Skin of body (tissue), 2 donors: ENCODE data around the gene KLHL17. TPM values are rescaled to one million over a fixed set of nuclear protein-coding genes. Genes with fewer than 3 reads are reported as not detected.
"Not testable (repeated sequence)": the region's sequence is repeated elsewhere in the genome, so short reads cannot be mapped to it uniquely, and the experiment has no call there.

Experiments used
- DNase-seq: peaks from one replicate; lab custom pipeline; 2025; lab: John Stamatoyannopoulos, UW
- total RNA-seq: library from RNA; depleted of rRNA; stranded (reverse); fragments of >200 nt; gene quantifications from one replicate; pipeline ENCODE4 v1.2.3, GENCODE V29; 2014

KLHL17 gene
- total RNA-seq, 1 donor from 2014 or later: 3.9 TPM

DNA sequence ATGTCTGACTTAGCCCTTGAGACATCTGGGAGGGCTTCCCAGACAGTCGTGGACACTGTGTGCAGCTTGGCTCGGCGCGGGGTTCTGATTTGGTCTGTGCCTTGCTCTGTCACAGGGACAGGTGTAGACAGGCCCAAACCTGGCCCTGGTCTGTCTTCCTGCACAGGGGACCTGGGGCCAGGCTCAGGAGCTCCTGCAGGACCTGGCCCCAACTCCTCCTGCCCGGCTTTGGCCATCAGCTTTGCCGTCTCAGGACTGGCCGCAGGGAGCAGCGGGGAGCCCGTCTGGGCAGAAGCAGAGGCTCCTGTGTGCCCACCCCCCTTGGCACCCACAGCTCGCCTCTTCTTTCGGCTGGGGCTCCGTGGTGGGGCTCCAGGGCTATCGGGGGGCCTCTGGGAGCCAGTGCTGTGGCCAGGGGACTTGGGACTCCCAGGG is 19.8 kb downstream of the KLHL17 start:
- DNase-seq: no peak

DNA sequence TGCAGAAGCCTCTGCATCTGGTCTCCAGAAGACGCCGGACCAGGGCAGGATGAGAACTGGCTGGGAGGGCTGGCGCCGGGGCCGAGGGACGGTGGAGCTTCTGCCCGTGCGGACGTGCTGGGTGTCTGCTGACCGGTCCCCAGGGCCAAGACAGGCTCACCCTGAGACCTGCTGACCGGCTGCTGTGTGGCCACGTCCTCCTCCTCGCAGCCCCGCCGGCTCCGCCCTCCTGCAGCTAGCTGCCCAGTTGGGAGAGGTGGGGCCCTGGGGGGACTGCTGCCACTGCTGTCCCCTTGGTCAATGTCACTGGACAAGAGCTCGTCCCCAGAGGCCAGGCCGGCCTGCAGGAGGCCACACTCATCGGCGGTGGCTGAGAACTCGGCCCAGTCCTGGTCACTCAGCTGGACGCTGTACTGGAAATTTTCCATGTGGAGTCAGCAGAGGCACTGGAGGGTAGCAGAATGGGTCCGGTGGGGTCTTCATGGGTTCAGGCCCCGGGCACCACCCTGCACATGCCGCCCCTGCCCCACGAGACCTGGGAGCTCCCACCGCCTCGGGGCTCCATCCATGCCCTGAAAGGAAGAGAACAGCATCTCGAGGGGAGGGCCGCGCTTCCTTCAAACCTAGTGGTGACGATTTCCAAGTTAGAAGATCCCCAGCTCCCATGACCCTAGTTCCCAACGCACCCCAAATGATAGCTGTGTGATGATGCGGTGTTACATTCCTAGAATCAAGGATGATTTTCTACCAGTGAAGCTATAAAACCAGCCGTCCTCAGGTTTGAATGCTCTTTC is 20.4 kb downstream of the KLHL17 start:
- DNase-seq: no peak

DNA sequence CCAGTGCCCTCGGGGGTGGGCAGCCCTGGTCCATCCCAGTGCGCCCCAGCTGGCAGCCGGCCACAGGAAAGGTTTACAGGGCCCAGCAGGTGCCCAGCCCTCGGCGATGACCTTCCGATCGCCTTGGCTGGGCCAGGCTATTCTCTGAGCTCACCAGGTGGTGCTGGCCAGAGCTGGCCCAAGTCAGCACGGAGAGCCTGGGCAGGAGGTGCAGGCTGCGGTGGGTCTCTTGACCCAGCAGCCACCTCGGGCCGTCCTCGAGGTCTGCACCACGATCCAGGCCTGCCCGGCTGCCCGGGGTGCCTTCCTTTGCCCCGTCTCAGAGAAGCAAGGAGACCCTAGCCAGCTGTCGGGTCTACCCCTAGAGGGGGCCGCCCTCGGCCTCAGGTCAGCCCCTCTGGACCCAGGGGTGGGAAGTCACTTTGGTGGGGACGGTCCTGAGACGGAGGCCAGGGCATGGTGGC is 21.1 kb downstream of the KLHL17 start:
- DNase-seq: no peak

DNA sequence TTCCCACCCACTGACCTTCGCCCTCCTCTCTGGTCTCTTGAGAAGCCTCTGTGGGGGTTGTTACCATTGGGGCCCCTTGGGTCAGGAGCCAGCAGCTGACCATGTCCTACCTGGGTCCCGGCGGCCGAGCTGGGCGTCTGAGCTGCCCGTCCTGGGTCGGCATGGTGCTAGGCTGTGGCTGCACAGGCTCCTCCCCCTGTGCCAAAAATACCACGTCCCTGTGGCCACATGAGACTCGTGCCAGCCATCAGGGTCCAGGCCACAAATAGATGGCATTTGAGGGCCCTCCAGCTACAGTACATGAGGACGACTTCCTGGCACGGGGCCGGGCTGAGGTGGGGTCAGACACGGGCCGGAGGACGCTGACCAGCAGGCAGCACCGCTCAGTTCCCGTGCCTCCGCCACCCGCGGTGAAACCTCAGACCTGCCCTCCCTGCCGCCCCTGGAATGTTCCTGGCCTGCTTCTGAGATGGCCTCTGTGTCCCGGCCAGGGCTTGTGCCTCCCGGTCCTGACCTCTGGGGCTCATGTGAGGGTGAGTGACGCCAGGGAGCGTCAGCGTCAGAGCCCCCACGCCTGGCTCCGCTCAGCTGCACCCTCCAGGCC is 21.7 kb downstream of the KLHL17 start, which contains the start of gene PERM1:
Gene PERM1 (minus strand): TSS at position 139 of the 604 bp plus-strand sequence. CDS start 1,064 bp downstream, outside the sequence.
- no peak for DNase-seq

DNA sequence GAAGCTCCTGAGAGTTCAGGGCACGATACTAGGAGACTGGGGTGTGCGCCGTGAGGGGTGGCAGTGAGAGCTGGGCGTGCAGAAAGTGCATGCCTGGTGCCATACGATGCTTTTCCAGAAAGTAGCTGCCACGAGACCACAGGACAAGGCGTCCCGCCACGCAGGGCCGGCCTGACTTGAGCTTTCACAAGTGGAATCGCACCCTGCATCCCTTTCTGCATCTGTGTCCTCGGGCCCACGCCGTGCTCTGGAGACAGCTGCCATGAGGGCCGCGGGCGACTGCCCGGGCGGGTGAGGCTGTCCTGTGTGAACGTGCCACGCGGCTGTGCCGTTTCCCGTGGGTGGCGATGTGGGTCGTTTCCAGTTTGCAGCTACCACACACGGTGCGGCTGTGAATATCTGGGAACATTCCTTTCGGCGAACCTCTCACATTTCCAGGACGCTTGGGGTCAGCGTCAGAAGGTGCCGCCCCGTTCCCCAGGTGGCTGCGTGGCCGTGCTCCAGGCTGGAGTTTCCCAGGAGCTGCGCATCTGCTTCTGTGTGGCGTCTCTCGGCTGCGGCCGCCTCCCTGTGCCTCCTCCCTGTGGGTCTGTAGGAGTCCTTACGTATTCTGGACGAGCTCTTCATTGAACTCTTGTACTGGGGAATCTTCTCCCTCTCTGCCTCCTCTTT is 22.5 kb downstream of the KLHL17 start:
- no peak for DNase-seq

DNA sequence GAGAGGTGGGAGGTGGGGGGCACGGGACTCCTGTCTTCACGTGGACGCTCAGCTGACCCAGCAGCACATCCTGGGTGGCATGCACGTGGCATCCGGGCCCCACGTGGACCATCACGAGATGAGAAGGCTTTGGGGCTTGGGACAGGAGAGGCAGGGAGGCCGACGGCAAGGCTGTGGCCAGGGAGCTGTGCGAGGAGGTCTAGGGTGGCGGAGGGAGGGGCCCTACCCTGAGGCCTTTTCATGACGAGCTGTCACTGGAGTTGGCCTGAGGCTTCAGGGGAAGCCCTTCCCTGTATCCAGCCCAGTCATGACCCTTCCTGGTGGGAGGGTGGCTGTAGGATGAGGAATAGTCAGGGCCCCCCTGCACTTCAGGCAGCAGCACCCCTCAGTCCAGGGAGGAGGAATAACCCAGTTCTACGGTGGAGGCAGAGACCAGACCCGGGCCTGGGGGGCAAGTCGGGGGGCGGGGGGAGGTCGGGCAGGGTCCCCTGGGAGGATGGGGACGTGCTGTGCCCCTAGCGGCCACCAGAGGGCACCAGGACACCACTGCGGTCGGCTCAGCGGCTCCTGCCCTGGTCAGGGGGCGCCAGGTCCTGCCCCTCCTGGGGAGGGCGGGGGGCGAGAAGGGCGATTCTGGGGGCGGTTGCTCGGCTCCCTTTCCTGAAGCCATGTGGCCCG is 23.6 kb downstream of the KLHL17 start:
- no peak for DNase-seq

DNA sequence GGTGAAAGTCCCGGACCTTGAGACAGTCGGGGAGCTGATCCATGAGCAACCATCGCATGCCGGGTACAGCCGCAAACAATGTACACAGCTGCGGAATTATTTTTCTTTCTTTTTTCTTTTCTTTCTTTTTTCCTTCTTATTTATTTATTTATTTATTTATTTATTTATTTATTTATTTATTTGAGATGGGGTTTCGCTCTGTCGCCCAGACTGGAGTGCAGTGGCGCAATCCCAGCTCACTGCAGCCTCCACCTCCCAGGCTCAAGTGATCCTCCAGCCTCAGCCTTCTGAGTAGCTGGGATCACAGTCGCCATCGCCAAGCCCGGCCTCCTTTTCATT is 24.1 kb downstream of the KLHL17 start:
- no peak for DNase-seq

DNA sequence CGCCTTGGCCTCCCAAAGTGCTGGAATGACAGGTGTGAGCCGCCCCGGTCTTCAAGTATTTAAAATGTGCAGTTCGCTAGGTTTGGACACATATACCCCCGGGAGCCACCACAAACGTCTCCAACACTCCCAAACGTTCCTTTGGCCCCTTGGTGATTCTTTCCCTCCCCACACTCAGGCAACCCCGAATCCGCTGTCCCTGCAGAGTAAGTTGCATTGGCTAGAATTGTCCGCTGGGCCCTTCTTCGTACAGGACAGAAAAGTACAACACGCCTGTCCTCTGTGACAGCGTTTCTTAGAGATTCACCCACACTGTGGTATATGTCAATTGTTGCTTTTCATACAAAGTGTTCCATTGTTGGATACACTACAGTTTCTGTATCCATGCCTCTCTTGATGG is 24.7 kb downstream of the KLHL17 start:
- no peak for DNase-seq

DNA sequence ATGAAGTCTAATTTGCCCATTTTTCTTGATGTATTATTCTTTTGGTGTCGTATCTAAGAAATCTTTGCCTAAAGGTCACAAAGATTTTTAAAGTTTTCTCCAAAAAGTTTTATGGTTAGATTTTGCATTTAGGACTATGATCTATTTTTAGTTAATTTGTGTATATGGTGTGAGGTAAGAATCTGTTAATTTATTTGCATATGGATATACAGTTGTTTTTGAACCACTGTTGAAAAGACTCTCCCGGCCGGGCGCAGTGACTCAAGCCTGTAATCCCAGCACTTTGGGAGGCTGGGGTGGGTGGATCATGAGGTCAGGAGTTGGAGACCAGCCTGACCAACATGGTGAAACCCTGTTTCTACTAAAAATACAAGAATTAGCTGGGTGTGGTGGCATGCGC is 27.7 kb downstream of the KLHL17 start:
- DNase-seq: not testable (repeated sequence)

DNA sequence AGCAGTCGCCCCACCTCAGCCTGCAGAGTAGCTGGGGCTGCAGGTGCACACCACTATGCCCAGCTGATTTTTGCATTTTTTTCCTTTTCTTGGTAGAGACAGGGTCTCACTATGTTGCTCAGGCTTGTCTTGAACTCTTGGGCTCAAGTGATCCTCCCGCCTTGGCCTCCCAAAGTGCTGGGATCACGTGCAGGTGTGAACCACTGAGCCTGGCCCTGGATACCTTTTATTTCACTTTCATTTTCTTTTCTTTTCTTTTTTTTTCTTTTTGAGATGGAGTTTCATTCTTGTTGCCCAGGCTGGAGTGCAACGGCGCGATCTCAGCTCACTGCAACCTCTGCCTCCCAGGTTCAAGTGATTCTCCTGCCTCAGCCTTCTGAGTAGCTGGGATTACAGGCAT is 30.9 kb downstream of the KLHL17 start:
- not testable (repeated sequence) for DNase-seq

DNA sequence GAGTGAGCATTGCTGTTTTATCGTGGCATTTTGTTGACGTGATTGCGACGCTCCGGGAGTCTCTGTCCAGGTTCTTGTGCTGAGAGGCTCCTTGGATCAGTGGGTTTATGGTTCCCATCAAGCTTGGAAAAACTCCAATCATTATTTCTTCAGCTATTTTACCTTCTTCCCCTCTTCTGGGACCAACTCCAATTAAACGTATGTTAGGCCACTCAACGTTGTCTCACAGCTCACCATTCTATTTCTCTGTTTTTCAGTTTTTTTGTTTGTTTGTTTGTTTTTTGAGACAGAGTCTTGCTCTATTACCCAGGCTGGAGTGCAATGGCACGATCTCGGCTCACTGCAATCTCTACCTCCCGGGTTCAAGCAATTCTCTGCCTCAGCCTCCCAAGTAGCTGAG is 31.5 kb downstream of the KLHL17 start:
- DNase-seq: no peak

DNA sequence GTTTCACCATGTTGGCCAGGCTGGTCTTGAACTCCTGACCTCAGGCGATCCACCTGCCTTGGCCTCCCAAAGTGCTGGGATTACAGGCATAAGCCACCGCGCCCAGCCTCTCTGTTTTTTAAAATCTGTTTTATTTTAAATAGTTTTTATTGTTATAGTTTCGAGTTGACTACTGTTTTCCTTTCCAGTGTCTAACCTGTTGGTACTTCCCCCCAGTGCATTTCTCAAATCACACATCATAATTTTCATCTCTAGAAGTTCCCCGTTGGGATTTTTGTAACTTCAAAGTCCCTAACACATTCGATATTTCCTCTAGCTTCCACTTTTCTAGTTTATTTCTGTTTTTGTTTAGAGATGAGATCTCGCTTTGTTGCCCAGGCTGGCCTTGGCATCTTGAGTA is 32.0 kb downstream of the KLHL17 start:
- DNase-seq: no peak

DNA sequence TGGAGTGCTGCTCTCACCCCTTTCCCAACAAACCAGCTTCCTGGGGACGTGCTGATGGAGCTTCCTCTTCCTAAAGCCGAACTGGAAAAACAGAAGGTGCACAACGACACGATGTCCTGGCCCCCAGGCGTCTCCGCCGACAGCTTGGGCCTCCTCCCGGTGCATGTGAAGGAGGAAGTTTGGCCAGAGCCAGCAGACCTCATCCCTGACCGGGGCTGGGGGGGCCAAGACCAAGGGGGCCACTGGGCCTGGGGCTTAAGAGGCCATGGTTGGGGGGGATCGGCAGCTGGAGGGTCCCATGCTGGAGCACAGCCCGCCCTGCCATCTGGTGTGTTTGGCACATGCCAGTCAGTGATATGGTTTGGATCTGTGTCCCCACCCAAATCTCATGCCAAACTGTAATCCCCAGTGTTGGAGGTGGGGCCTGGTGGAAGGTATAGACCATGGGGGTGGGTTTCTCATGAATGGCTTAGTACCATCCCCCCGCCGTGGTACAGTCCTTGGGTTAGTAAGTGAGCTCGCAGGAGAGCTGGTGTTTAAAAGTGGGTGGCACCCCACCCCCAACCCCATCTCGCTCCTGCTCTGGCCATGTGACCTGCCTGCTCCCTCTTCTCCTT is 33.1 kb downstream of the KLHL17 start:
- no peak for DNase-seq

DNA sequence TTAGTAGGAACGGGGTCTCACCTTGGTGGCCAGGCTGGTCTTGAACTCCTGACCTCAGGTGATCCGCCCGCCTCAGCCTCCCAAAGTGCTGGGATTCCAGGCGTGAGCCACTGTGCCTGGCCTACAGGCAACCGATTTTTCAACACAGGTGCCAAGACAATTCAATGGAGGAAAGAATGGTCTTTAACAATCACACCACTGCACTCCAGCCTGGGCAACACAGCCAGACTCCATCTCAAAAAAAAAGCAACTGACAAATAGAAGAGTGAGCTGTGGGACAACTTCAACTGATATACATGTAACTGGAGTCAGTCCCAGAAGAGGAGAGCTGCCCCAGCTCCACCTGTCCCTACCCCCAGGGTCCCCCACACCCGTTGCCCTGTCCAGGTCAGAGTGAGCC is 34.2 kb downstream of the KLHL17 start:
- DNase-seq: not testable (repeated sequence)

DNA sequence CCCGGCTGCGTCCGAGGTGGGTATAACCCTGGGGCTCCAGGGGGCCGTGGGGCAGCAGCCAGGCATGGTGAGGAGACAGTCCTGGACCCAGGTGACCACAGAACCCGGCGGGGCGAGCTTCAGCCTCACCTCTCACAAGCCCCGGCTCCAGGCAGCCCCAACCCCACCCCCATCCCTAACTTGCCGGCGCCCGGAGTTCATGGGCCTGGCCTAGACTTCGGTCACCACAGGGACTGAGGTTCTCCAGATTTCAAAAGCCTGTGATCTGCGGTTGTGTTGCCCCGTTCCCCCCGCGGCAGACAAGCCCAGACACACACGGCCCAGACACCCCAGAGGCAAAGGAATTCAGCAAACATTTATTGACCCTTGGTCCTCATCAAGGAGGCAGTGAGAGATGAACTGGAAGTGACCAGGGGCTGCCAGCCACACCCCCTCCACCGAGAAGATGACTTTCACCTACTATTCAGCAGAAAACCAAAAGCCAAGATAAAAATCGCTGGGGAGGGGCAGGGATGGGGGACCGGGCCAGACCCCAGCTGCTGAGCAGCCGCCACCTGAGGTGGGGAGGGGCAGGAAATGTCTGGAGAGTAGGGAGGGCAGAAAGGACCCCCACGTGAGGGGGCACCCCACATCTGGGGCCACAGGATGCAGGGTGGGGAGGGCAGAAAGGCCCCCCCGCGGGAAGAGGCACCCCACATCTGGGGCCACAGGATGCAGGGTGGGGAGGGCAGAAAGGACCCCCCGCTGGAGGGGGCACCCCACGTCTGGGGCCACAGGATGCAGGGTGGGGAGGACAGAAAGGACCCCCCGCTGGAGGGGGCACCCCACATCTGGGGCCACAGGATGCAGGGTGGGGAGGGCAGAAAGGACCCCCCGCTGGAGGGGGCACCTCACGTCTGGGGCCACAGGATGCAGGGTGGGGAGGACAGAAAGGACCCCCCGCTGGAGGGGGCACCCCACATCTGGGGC is 35.6 kb downstream of the KLHL17 start:
- DNase-seq: no peak

DNA sequence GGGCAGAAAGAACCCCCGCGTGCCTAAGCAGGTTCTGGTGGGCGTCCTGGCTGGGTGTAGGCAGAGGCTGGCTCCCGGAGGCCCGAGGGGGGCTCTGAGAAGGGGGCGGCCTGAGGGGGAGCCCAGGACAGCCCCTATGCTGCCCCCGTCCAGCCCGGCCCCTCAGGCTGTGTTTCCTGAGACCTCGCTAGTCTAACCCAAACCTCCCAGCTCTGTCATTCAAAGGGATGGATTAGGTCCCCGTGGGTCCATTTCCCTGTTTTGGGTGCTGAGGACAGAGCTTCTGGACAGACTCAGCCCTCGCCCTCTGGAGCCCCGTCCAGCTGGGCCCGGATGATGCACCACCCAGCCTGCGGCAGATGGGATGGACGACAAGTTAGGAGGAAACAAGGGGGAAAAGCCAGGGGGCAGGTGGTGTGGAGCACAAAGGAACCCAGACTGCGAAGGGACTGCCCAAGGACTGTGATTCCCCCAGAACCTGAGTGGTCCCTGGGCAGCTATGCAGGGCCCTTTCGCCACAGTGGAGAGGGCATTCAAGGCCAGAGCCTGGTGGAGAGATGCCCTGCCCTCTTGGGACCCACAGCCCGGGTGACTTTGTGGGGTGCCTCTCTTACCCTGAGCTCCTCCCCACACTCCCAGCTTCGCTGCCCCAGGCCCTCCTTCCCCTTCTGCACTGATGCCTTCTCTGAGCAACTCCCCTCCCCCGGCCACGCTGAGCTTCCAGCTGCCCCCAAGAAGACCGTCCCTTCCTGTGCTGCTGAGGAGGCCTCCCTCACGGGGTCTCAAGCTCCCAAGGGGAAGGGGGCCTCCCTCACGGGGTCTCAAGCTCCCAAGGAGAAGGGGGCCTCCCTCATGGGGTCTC is 36.7 kb downstream of the KLHL17 start:
- DNase-seq: no peak

DNA sequence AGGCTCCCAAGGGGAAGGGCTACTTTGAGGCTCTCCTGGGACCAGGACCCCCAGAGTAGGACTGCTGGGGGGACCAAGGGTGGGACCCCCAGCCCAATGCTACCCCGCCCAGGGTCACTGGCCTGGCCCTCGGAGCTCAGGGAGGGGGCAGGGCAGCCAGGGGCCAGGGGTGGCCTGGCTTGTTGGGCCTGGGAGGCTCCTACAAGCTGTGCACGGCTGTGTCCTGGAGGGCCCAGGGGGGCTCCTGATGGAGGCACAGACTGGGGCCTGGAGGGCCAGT is 37.3 kb downstream of the KLHL17 start:
- DNase-seq: no peak

DNA sequence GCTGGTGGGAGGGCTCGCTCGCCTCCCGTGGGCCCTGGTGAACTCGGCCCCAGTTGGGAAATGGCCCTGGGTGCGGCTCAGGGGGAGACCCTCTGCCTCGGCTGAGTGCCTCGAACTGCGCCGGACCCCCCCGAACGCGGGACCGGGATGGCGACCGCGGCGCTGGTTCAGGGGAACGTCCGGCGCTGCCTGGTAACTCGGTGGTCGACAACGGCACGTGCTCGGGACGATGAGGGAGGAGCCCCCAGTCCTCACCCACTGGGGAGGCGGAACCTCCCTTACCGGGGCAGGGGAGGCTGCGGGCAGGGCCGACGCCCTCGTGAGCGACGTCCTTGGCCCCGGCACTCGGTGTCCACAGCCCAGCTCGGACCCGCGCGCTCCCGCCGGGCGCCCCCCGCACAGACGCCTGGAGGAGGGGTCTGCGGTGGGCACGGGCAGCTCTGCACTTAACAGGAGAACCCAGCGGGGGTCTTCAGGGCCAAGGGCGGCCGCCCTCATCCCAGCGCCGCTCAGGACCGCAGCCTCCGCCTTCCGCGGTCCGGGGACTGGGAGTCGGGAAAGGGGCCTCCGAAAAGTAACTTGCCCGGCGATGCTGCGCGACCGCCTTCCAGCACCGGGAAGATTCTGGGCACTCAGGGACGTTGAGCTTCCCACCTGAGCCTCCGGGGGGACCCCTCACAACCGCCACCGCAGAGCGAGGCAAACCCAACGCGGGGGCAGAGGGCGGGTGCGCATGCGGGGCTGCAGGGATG is 37.8 kb downstream of the KLHL17 start:
- DNase-seq: no peak

DNA sequence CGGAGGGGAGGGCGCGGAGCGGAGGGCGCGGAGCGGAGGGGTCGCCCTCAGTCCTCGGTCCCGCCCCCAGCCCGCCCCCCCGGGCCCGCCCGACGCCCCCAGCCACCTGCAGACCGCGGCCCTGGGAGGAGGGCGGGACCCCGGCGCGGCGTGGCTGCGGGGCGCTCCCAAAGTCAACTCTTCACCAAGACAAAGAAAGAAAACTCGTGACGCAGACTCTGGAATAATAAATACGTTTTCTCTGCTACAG is 38.3 kb downstream of the KLHL17 start:
- DNase-seq: no peak
